ENCODE data around the gene DDX6. TPM values are rescaled to one million over a fixed set of nuclear protein-coding genes. Genes with fewer than 3 reads are reported as not detected.

Gene DDX6
- polyA plus RNA-seq, 1 donor from 2014 or later: 76.1 TPM

DNA sequence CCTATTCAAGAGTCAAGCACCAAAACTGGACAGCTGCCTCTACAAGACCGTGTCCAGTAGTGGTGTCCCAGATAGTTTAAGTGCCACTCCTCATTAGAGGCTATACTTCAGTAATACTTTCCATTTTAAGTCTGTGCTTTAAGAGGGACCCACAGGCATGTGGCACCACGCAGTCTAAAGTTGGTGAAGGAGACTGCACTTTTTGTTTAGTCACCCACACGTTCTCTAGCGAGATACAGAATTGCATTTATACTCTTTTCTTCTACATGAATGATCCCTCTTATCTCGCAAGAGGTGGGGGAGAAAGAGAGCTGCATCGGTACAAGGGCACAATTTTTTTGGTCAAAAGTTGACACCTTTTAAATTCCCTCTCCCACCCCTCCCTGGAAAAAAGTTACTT, 41.5 kb downstream of the DDX6 start:
- Histone ChIP-seq H3K27me3 (ENCODE audit: insufficient read depth, low read depth, low read length) (no peaks in the 10 kb centered on the region), H2AFZ (ENCODE audit: low read depth, low read length) (no peak overlapping the region), H4K20me1 (ENCODE audit: insufficient read depth) (no peaks in the 10 kb centered on the region), H3K9ac (ENCODE audit: low read length) (no peak overlapping the region), H3K4me2 (ENCODE audit: low read length) (no peak overlapping the region), H3K36me3 (ENCODE audit: insufficient read depth, low read length) (peaks cover under 1% of the 10 kb centered on the region), H3K9me3 (ENCODE audit: low read length) (no peaks in the 10 kb centered on the region), H3K27ac (ENCODE audit: low read length) (no peak overlapping the region), H3K79me2 (replicated peaks; ENCODE audit: insufficient read depth, low read length) (peaks cover 4% of the 10 kb centered on the region), H3K4me3 (ENCODE audit: low read length) (no peak overlapping the region), H3F3A (ENCODE audit: insufficient read depth, low read length, poor library complexity, severe bottlenecking) (peaks cover 3% of the 10 kb centered on the region), H3K9me2 (ENCODE audit: insufficient read depth, low read length) (no peaks in the 10 kb centered on the region)
- TF ChIP-seq MXI1 (conservative IDR thresholded peaks at IDR 0.05; ENCODE audit: poor library complexity, severe bottlenecking) (no peak), SMC3 (conservative IDR thresholded peaks at IDR 0.05; ENCODE audit: poor library complexity) (no peak), RAD21 (conservative IDR thresholded peaks at IDR 0.05) (no peak)
- TF ChIP-seq, protein P1, sequence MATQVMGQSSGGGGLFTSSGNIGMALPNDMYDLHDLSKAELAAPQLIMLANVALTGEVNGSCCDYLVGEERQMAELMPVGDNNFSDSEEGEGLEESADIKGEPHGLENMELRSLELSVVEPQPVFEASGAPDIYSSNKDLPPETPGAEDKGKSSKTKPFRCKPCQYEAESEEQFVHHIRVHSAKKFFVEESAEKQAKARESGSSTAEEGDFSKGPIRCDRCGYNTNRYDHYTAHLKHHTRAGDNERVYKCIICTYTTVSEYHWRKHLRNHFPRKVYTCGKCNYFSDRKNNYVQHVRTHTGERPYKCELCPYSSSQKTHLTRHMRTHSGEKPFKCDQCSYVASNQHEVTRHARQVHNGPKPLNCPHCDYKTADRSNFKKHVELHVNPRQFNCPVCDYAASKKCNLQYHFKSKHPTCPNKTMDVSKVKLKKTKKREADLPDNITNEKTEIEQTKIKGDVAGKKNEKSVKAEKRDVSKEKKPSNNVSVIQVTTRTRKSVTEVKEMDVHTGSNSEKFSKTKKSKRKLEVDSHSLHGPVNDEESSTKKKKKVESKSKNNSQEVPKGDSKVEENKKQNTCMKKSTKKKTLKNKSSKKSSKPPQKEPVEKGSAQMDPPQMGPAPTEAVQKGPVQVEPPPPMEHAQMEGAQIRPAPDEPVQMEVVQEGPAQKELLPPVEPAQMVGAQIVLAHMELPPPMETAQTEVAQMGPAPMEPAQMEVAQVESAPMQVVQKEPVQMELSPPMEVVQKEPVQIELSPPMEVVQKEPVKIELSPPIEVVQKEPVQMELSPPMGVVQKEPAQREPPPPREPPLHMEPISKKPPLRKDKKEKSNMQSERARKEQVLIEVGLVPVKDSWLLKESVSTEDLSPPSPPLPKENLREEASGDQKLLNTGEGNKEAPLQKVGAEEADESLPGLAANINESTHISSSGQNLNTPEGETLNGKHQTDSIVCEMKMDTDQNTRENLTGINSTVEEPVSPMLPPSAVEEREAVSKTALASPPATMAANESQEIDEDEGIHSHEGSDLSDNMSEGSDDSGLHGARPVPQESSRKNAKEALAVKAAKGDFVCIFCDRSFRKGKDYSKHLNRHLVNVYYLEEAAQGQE (IDR thresholded peaks at IDR 0.05; ENCODE audit: borderline replicate concordance): no peak

DNA sequence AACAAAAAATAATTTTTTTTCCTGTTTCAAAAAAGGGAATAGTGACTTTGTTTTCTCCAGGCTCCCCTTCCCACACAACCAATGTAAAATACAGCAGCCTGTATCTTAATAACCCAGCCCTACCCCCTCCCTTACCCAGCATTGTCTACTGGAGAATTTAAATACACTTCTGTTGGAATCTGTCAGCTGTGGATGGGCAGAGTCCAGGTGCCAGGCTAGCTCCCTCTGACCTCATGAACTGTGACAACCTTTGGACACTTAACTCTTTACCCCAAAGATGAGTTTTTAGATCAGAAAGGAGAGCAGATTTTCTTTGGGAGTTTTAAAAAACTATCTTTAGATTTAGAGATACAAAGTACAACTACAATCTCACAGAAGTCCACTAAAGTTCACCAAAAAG, 42.9 kb downstream of the DDX6 start:
- Histone ChIP-seq H3K27me3 (ENCODE audit: insufficient read depth, low read depth, low read length) (no peaks in the 10 kb centered on the region), H2AFZ (ENCODE audit: low read depth, low read length) (no peak overlapping the region), H3K9me2 (ENCODE audit: insufficient read depth, low read length) (no peaks in the 10 kb centered on the region), H3F3A (ENCODE audit: insufficient read depth, low read length, poor library complexity, severe bottlenecking) (peaks cover 3% of the 10 kb centered on the region), H3K36me3 (ENCODE audit: insufficient read depth, low read length) (no peaks in the 10 kb centered on the region), H4K20me1 (ENCODE audit: insufficient read depth) (no peaks in the 10 kb centered on the region), H3K79me2 (replicated peaks; ENCODE audit: insufficient read depth, low read length) (peaks cover 4% of the 10 kb centered on the region), H3K4me3 (ENCODE audit: low read length) (no peak overlapping the region), H3K27ac (ENCODE audit: low read length) (no peak overlapping the region), H3K9ac (ENCODE audit: low read length) (no peak overlapping the region), H3K4me2 (ENCODE audit: low read length) (no peak overlapping the region), H3K9me3 (ENCODE audit: low read length) (no peaks in the 10 kb centered on the region)
- TF ChIP-seq MXI1 (conservative IDR thresholded peaks at IDR 0.05; ENCODE audit: poor library complexity, severe bottlenecking): no peak
- TF ChIP-seq SMC3 (conservative IDR thresholded peaks at IDR 0.05; ENCODE audit: poor library complexity): no peak
- TF ChIP-seq POLR2AphosphoS5 (IDR thresholded peaks at IDR 0.05): no peak
- no peak for TF ChIP-seq RAD21 (conservative IDR thresholded peaks at IDR 0.05)
- TF ChIP-seq TAF1 (IDR thresholded peaks at IDR 0.05; ENCODE audit: low read depth): no peak
- TF ChIP-seq, protein P1 (IDR thresholded peaks at IDR 0.05; ENCODE audit: borderline replicate concordance): no peak

DNA sequence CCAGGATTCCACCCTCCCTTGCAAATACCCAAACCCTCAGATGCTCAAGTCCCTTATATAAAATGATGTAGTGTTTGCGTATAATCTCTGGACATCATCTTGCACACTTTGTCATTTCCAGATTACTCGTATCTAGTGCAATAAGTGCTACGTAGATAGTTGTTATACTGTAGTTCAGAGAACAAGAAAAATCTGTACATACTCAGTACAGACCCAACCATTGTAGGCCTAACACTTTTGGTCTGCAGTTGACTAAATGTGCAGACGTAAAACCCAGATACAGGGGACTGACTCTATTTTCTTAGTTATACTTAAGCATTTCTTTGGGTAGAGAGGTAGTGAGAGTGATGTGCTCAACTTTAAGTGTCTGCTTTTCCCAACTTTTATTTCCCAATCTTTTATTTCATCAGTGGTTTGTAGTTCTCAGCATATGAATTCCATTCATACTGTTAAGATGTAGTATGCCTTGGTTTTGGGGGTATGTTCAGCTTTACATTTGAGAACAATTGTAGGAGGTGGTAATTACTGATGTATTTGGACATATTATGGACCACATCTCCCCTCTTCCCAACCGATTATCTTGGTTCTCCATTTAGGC, 43.9 kb downstream of the DDX6 start:
- Histone ChIP-seq H3K9me3 (ENCODE audit: low read length) (no peaks in the 10 kb centered on the region), H3K27me3 (ENCODE audit: insufficient read depth, low read depth, low read length) (no peaks in the 10 kb centered on the region), H3K27ac (ENCODE audit: low read length) (no peak overlapping the region), H2AFZ (ENCODE audit: low read depth, low read length) (no peak overlapping the region), H3K4me3 (ENCODE audit: low read length) (no peak overlapping the region), H3K9ac (ENCODE audit: low read length) (no peak overlapping the region), H3K9me2 (ENCODE audit: insufficient read depth, low read length) (no peaks in the 10 kb centered on the region), H3K36me3 (ENCODE audit: insufficient read depth, low read length) (no peaks in the 10 kb centered on the region), H4K20me1 (ENCODE audit: insufficient read depth) (no peaks in the 10 kb centered on the region), H3K79me2 (replicated peaks; ENCODE audit: insufficient read depth, low read length) (peaks cover 4% of the 10 kb centered on the region), H3F3A (ENCODE audit: insufficient read depth, low read length, poor library complexity, severe bottlenecking) (peaks cover 3% of the 10 kb centered on the region), H3K4me2 (ENCODE audit: low read length) (no peak overlapping the region)
- TF ChIP-seq POLR2AphosphoS5 (IDR thresholded peaks at IDR 0.05): peak; percentile 4
- no peak for TF ChIP-seq RAD21 (conservative IDR thresholded peaks at IDR 0.05)

Data from neural cell (in vitro differentiated cells).